HT1080 (cell line): ENCODE results near the gene C20orf96. TPM values are rescaled to one million over a fixed set of nuclear protein-coding genes. Genes with fewer than 3 reads are reported as not detected.
"Not testable (repeated sequence)": the region's sequence is repeated elsewhere in the genome, so short reads cannot be mapped to it uniquely, and the experiment has no call there.

ENCODE experiments used
- DNase-seq: peaks from one replicate; pipeline ENCODE4 v3.0.0-alpha.2; 2015; ENCODE audit warnings: low read depth
- total RNA-seq: library from RNA; depleted of rRNA; stranded (reverse); fragments of >200 nt; shearing (Covaris generic); gene quantifications from 2 replicates; pipeline ENCODE4 v1.2.3, GENCODE V29; 2014

The C20orf96 gene
- total RNA-seq, 1 experiment from 2014 or later: 0.50 TPM

- no peak for DNase-seq
Measured at GRCh38 chr20:284172-284571, 6.4 kb downstream of the C20orf96 start.

- no peak for DNase-seq
Measured at GRCh38 chr20:278607-279571, 11.7 kb downstream of the C20orf96 start.

GRCh38 chr20:278181-278580, 12.4 kb downstream of the C20orf96 start:
- DNase-seq: no peak

GRCh38 chr20:277496-277781, 13.1 kb downstream of the C20orf96 start:
- no peak for DNase-seq

DNA sequence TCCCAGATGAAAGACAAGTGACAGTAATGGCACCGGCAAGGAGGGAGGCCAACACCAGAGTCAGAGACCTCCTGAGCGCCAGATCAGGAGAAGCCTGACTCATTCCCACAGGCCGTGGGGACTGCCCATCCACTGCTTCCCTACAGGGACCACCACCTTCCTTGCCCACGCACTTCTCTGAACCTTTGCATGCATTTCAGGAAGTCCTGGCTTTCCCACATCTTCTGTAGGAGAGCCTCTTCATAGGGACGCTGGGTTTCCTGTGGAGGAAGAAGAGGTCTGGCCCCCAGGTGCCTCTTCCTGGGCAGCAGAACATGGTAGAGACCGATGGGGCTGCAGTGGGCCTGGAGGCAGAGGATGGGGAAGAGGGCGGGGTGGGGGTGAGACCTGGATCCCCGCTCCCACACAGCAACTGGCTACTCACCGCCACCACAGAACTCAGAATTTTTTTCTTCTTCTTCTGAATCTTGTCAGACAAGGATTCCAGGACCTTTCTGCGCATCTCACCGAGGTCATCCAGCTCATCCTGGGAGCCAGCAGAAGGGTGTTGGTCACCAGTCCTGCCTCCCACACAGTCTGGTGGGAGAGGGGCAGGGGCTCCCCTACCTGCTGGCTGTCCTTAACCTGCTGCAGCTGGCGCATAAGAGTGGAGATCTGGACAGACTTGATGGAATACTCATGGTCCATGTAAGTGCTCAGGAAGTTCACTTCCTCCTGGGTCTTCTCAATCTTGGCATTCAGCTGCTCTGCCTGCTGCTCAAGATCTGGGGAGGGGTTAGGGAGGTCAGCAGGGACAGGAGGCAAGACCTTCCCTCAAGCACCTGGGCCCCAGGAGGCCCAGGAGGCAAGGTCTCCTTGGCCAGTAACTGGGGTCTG, 13.7 kb downstream of the C20orf96 start:
- DNase-seq: no peak

DNA sequence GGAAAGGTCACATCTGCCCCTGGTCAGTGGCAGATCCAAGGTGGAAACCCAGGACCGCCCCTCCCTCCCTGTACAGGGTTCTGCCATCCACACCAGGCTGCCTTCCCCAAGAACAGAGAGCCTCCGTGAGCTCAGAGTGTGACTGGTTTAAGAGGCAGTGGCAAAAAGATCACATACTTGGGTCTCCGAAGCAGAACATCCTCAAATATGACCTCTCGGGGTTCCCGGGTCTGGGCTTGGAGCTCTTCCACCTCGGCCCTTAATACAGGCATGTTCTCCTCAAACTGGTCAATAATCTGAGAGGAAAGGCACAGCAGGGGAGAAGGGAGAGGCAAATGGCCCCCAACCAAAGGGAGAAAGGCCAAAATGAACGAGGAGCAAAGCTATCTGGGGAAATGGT, 14.8 kb downstream of the C20orf96 start:
- no peak for DNase-seq

DNA sequence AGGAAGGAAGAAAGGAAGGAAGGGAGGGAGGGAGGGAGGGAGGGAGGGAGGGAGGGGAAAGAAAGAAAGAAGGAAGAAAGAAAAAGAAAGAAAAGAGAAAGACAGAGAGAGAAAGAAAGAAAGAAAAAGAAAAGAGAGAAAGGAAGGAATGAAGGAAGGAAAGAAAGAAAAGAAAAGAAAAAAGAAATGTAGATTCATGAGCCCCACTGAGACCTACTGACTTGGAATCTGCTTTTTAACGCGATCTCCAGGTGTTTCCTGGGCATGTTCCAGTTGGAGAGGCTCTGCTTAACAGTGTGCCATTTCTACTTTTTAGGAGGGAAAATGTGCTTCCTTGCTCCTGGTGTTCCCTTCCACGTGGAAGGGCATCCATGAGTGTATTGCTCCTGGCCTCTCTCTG, 16.7 kb downstream of the C20orf96 start:
- DNase-seq: no peak

GRCh38 chr20:272718-273117, 17.8 kb downstream of the C20orf96 start:
- no peak for DNase-seq

DNA sequence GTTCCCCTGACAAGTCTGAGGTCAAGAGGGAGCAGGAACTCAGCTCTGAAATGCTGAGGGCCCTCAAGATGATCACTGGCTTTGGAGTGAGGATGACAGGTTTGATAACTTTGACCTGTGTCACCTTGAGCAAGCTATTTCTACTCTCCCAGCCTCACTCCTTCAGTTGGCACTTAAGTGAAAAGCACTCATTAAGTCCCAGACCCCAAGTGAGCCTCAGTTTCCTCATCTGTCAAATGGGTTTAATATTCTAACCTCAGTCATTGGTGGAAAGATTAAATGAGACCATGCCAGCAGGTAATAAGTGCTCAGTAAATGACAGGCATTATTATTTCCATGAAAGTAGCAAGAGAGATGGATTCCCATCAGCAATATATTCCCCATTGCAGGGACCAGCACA, 19.0 kb downstream of the C20orf96 start:
- DNase-seq: no peak

DNA sequence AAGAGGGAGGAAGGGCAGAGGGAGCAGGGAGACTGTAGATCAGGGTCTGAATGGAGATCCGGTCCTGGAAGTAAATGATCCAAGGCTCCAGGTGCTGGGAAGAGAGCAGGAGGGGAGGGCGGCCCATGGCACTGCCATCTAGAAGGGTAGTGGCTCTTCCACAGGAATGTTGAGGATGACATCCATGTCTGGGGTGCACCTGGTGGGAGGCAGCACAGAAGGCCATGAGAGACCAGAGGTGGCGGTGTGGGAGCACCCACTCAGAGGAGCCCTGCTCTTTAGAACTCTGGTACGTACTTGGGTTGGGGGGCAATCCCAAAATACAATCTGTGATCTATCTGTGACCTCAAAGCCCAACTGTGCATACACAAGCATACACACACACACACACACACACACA, 19.5 kb downstream of the C20orf96 start:
- DNase-seq: no peak

DNA sequence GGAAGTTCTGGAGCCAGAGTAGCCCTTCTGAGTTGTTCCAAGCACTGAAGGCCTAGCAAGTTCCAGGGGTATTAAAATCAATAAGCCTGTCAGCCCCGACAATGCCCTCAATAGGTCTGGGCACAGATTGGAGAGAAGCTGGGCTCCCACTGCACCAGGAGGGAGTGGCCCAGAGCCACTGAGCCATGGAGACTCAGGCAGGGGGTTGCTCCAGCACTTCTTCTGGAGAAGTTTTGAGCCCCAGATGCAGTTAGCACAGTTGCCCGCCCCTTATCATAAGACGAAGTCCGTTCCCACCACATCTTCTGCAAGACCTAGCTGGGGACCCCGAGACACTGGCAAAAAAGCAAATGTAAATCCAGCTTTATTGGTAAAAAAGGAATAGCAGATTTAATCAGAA, 20.0 kb downstream of the C20orf96 start:
- DNase-seq: no peak

DNA sequence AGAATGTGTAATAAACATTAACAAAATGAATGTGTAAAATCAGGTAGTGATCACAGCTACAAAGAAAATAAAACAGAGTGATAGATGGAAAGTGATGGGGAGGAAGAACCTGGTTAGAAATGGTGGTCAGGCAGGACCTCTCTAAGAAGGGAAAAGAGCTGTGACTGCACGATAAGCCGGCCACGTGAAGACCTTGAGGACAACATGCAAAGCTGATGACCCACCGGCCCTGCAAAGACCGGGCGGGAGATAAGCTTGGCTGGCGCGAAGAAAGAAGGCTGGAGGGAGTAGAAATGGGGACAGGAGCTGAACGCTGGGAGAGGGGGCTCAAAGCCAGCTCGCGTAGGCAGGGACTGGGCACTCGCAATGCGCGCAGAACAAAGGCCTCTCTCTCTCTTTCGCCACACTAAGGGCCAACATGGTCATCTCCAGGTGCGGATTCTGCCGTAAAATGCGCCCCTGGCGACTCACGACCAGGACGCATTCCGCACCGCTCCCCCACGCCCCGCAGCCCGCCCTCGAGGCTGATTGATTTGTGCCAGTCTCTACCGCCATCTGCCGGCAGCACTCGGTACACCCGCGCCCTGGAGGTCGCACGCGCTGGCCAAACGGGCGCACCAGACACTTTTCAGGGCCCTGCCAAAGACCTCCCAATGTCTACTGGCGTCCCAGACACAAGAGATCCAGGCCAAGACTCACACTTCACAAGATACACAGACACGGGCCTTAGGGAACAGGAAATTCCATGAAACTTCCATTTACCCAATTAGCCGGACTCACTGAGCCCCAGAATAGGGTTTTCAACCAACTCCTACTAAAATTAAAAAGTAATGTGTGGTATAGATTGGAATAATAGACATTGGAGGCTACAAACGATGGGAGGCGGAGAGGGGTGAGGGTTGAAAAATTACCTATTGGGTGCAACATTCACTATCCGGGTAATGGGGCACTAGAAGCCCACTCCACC, 23.7 kb downstream of the C20orf96 start:
- DNase-seq: peak; percentile 82

GRCh38 chr20:263701-264100, 26.8 kb downstream of the C20orf96 start:
- no peak for DNase-seq

- DNase-seq: no peak
Measured at GRCh38 chr20:259981-260380, 30.6 kb downstream of the C20orf96 start.

GRCh38 chr20:258963-259362, 31.6 kb downstream of the C20orf96 start:
- DNase-seq: peak; percentile 55

DNA sequence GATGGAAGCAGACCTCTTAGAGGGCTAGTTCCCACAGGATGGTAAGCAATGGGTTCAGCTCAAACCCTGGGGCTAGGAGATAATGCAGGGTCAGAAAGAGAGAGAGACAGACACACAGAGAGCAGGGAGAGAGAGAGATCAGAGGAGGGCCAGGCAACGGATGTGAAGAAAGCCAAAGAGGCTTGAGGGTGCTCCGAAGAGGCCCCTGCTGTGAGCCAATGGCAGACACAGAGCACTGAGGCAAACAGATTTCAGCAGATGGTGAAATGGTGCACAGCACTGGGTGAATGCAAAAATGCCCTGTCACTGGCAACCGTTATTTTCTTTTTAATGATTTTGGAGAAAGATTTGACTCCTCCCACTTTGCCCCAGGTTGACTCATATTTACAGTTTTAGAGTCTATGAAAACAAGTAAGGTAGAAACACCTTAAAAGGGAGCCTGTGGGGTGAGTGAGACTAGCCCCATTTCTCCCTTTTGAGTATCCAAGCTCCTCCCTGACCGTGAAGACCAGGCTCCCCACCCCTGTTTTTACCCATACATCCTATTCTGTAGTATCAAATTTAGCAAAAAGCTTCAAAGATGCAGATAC, 32.2 kb downstream of the C20orf96 start:
- DNase-seq: no peak

DNA sequence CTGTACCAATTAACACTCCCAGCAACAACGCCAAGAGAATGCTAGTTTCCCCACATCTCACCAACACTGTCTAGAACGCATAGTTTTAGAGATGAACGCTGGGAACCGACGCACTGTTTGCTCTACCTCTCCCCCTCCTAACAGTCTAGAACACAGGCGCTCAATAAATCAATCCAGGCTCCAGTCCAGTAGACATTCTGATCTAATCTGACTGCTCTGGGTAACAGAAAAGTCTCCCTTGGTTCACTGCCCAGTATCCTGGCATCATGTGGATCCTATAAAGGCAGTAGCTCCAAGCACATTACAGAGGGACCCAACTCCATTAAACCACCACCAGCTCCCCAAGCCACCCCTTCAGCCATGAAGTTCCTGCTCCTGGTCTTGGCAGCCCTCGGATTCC, 33.1 kb downstream of the C20orf96 start, which contains the start of gene DEFB132:
Gene DEFB132 (plus strand): TSS at position 306 of the 400 bp plus-strand sequence. CDS start 55 bp downstream, at position 361.
- DNase-seq: no peak

DNA sequence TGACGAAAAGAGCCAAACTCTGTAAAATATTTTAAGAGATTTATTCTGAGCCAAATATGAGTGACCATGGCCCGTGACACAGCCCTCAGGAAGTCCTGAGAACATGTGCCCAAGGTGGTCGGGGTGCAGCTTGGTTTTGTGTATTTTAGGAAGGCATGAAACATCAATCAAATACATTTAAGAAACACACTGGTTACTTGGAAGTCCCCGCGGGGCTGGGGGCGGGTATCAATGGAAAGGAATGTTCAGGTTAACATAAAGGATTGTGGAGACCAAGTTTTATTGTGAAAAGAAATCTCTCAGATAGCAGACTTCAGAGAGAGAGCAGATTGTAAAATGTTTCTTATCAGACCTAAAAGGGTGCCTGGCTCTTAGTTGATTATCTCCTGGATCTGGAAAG, 37.1 kb downstream of the C20orf96 start:
- DNase-seq: not testable (repeated sequence)

GRCh38 chr20:252801-253200, 37.7 kb downstream of the C20orf96 start:
- DNase-seq: no peak

DNA sequence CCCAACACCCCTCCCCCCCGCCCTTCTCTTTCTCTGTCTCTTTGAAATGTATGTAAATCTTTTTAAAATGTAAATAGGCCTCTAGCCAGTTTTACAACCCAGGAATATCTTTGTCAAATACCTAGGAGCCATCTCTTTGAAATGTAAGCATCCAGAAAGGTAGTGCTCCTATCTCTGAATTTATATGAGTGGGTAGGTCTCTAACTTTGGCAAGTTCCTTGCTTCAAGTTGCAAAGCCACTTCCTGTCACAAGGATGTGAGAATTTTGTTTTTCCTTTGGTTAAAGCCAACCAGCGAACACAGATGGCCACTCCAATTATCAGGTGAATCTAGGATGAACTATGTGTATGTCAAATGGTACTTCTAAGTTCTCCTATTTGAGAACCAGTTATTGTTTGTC, 39.2 kb downstream of the C20orf96 start:
- DNase-seq: no peak

DNA sequence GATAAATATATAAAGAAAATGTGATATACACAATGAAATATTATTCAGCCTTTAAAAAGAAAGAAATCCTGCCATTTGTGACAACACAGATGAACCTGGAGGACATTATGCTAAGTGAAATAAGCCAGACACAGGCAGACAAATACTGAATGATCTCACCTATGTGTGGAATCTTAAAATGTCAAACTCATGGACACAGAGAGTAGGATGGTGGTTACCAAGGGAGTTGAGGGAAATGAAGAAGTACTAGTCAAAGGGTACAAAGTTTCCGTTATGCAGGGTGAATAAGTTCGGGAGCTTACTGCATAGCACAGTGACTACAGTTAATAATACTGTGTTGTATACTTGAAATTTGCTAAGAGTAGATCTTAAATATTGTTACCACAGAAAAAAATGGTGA, 47.6 kb downstream of the C20orf96 start:
- DNase-seq: no peak
